GM18526 (cell line): Measurements from ENCODE around the gene AXIN1.

ENCODE experiments used
- POLR2A ChIP-seq: IDR thresholded peaks from 3 replicates; pipeline ENCODE4 v1.6.1; 2011; ENCODE audit not compliant: insufficient read length; ENCODE audit errors: extremely low read depth

Gene AXIN1

GRCh38 chr16:265002-265529 is 87.5 kb downstream of the AXIN1 start:
- TF ChIP-seq POLR2A, result no peak

DNA sequence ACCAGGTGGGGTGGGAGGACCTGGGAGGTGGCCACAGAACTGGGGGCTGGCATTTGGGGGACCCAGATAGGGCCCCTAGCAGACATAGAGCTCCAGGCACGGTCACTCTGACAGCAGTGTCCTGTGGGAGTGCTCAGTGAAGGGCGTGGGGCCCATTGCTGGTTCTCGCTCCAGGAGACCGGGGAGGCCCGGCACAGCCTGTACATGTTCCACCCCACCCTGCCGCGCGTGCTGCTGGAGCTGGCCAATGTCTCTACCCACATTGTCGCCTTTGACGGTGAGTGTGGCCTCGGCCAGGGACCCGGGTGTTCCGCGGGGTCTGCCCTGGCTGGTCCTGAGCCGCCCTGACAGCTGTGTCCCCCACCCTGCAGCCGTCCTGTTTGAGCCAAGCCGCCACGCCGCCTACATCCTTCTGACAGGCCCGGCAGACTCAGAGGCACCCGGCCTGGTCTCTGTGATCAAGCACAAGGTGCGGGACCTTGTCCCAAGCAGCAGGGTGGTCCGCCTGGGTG is 88.0 kb downstream of the AXIN1 start:
- no peak for TF ChIP-seq POLR2A

- TF ChIP-seq POLR2A, result no peak
Measured at GRCh38 chr16:263944-264343, 88.6 kb downstream of the AXIN1 start.

- TF ChIP-seq POLR2A, result no peak
Measured at GRCh38 chr16:263182-263774, 89.2 kb downstream of the AXIN1 start.

DNA sequence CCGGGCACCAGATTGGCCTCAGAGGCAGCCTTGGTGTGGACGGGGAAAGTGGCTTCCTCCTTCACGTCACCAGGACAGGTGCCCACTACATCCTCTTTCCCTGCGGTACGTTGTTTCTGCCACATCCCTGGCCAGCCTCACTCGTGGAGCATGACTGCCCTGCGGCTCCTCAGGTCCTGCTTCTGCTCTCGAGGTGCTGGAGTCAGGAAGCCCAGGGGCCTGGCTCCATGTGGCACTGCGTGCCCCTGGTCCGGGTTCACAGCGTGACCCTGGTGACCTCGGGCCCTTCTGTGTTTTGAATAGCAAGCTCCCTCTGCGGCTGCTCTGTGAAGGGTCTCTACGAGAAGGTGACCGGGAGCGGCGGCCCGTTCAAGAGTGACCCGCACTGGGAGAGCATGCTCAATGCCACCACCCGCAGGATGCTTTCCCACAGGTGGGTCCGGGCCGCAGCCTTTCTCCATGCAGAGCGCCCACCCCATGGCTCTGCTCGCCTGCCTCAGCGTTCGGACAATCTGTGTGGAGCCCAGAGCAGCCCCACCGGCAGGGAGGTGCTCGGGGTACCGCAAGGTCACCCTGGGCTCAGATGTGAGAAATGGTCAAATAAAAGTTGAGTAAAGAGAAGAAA is 90.3 kb downstream of the AXIN1 start:
- no peak for TF ChIP-seq POLR2A

GRCh38 chr16:261031-261691 is 91.4 kb downstream of the AXIN1 start:
- no peak for TF ChIP-seq POLR2A

DNA sequence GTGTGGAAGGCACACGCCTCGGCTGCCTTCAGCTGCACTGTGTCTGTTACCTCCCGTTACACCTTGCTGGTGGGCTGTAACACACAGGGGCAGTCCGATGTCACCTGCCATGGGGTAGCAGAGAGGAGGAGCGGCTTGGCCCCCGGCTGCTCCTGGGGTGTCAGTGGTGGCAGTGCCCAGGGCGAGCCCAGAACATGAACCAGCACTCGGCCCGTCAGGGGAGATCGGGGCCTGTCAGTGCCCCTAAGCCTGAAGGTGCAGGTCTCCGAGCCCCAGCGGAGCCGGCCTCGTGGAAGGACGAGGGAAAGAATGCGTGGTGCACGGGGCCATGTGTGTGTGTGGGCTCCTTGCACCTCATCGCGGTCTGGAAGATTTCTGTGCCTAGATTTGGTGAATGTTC is 92.2 kb downstream of the AXIN1 start:
- TF ChIP-seq POLR2A, result no peak

GRCh38 chr16:259814-260253 is 92.7 kb downstream of the AXIN1 start:
- TF ChIP-seq POLR2A, result no peak

DNA sequence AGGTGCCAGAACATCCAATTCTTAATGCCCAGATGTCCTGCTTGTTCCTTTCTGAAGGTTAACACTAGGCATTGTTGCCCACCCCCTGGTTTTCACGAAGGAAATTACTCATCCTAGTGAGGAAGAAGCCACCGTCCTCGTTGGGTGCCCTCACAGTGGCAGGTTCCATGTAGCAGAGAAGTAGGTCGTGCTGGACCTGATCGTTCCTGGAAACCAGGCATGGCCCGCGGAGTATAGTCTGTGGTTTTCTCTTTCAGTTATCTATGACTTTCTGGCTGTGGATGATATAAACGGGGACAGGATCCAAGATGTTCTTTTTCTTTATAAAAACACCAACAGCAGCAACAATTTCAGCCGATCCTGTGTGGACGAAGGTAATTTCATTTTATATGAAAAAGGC is 93.3 kb downstream of the AXIN1 start:
- TF ChIP-seq POLR2A, result no peak

- TF ChIP-seq POLR2A, result no peak
Measured at GRCh38 chr16:255183-255582, 97.3 kb downstream of the AXIN1 start.

DNA sequence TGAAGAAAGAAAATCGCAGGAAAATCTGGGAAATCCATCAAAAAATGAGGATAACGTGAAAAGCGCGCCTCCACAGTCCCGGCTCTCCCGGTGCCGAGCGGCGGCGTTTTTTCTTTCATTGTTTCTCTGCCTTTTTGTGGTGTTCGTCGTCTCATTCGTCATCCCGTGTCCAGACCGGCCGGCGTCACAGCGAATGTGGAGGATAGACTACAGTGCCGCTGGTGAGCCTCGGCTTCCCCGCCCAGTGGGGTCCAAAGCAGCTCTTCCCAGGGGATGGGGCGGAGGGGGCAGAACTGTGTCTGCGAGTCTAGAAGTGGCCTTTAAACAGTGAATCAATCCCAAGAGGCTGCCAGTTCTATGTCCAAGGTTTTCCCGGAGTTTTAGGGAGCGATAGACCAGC is 98.1 kb downstream of the AXIN1 start:
- TF ChIP-seq POLR2A, result no peak

- TF ChIP-seq POLR2A, result no peak
Measured at GRCh38 chr16:253833-254232, 98.7 kb downstream of the AXIN1 start.

DNA sequence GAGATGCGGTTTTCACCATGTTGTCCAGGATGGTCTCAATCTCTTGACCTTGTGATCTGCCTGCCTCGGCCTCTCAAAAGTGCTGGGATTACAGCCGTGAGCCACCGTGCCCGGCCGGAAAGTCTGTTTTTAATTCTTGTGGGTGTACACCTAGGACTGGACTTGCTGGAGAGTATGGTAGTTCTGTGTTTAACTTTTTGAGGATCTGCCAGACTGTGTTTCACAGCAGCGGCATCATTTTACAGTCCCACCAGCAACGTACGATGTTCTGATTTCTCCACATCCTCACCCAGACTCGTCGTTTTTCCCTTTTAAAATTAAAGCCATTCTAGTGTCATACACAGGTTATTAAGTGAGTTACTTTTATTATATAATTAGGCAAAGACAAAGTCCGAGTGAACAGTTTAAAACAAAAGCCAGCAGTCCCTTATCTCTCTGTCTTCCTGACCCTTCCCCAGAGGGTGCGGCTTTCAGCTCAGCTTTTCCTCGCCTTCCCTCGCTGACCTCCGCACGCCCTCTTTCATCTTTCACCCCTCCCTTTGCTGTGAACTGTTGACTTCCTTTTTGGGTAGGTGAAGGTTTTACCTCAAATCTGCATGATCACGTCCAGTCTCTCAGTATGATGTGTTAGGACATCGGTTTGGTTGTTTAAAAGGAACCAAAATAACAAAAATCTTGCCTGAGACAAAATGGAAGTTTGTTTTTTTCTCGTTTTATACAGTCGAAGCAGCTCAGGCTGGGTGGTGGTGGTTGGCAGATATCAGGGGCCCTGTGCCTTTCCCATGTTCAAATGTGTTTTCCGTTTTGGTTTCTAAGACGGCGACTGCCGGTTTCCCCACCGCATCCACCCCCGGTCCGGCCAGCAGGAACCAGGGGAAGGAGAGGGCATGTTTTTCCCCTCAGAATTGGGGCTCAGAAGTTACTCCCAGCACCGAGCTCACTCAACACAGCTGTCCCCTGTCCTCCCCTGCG is 99.9 kb downstream of the AXIN1 start:
- TF ChIP-seq POLR2A, result no peak

DNA sequence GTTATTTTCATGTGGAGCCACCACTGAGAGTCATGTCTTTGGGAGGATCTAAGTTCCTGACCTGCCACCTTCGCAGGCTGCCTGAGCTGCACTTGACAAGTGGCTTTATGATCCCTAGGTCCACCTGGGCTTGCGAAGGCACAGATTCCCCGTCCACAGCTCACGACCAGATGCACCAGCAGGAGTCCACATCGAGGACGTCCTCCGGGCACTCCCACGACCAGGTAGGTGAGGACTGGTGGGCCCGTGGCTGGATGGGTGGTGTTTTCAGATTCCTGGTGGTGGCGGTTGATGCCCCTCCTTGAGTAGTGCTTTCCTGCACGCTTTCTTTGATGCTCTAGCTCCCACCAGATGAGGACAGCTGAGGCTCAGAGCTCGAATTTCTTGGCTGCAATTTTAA is 103.1 kb downstream of the AXIN1 start:
- TF ChIP-seq POLR2A, result no peak

DNA sequence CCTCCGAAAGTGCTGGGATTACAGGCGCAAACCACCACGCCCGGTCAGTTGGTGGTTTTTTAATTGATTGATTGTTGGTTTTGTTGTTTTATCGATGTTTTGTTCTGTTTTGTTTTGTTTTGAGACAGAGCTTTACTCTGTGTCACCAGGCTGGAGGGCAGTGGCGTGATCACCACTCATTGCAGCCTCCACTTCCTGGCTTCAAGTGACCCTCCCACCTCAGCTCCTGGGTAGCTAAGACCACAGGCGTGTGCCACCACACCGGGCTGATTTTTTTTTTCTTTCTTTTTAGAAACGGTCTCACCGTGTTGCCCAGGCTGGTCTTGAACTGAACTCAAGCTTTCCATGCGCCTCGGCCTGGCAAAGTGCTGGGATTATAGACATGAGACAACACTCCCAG is 105.5 kb downstream of the AXIN1 start:
- TF ChIP-seq POLR2A, result no peak
